Epithelial cell of proximal tubule (primary cell): ENCODE data around the gene SPRYD3. TPM values are rescaled to one million over a fixed set of nuclear protein-coding genes. Genes with fewer than 3 reads are reported as not detected.

Experiments used
- DNase-seq: peaks from one replicate; pipeline ENCODE4 v3.0.0-alpha.2; 2011; ENCODE audit warnings: low read depth
- H3K4me3 ChIP-seq: 2 replicates; pipeline ENCODE4 v1.5.1; 2011; ENCODE audit warnings: low read depth, mild to moderate bottlenecking, low read length
- CTCF ChIP-seq: conservative IDR thresholded peaks from 2 replicates; pipeline ENCODE4 v1.5.1; 2012; ENCODE audit warnings: low read depth, mild to moderate bottlenecking, low read length
- total RNA-seq: library from RNA; depleted of rRNA; stranded (reverse); fragments of >200 nt; gene quantifications from 2 replicates; pipeline ENCODE4 v1.2.3, GENCODE V29; 2015

Gene SPRYD3
- total RNA-seq, 1 donor from 2014 or later, result 26.1 TPM

- no peak overlapping the region for H3K4me3 ChIP-seq
- no peak for DNase-seq
- TF ChIP-seq CTCF, result no peak
These were observed 19.0 kb downstream of the SPRYD3 start for GRCh38 chr12:53060064-53060720.

GRCh38 chr12:53059434-53060063 is 19.6 kb downstream of the SPRYD3 start:
- no peak for DNase-seq
- no peak overlapping the region for H3K4me3 ChIP-seq
- TF ChIP-seq CTCF, result no peak

- DNase-seq, result no peak
- no peak for TF ChIP-seq CTCF
- no peak overlapping the region for H3K4me3 ChIP-seq
These were observed 20.3 kb downstream of the SPRYD3 start for GRCh38 chr12:53058674-53059433.

- H3K4me3 ChIP-seq, result no peak overlapping the region
- TF ChIP-seq CTCF, result no peak
- DNase-seq, result no peak
These were observed 21.2 kb downstream of the SPRYD3 start for GRCh38 chr12:53057816-53058500.

- no peak for DNase-seq
- no peak overlapping the region for H3K4me3 ChIP-seq
- TF ChIP-seq CTCF, result no peak
These were observed 22.3 kb downstream of the SPRYD3 start for GRCh38 chr12:53056901-53057300.

GRCh38 chr12:53056296-53056695 is 22.9 kb downstream of the SPRYD3 start:
- TF ChIP-seq CTCF, result no peak
- DNase-seq, result no peak
- no peak overlapping the region for H3K4me3 ChIP-seq
